ENCODE measurements around the gene AKAP13.

The AKAP13 gene

DNA sequence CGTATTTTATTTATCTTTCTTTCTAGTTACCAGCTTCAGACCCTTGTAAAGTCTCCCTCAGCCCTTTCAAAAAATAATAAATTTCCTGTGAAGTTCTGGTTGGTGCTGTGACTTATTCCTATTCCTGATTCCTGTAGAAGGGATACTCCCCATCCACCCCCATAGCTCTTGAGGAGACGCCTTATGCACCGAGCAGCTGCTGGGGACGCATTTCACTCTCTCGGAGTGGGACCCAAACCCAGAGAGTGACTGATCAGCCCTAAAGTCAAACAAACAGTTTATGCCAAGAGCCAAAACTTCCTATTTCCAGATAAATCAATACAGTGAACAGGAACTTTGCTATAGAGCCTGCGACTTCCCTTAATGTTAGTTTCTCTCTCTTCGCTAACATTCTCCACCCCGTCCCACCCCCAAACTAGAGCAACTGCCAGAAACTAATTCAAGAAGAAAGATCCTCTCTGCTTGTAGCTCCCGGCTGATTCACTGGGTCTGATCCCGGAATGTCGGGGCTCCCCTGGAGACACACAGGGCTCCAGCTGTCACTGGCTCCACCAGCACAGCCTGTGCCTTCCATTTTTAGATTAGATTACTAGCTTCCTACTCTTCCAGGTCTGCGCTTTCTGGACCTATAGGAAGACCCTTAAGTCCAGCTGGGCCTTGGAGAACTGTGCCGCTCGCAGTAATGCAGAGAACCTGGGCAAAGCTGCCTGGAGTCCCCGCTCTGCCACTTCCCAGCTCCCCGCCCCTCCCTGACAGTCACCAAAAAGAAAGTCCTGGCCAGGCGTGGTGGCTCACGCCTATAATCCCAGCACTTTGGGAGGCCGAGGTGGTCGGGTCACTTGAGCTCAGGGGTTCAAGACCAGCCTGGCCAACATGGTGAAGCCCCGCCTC lies 369.1 kb downstream of the AKAP13 start:
- no peak for DNase-seq

DNA sequence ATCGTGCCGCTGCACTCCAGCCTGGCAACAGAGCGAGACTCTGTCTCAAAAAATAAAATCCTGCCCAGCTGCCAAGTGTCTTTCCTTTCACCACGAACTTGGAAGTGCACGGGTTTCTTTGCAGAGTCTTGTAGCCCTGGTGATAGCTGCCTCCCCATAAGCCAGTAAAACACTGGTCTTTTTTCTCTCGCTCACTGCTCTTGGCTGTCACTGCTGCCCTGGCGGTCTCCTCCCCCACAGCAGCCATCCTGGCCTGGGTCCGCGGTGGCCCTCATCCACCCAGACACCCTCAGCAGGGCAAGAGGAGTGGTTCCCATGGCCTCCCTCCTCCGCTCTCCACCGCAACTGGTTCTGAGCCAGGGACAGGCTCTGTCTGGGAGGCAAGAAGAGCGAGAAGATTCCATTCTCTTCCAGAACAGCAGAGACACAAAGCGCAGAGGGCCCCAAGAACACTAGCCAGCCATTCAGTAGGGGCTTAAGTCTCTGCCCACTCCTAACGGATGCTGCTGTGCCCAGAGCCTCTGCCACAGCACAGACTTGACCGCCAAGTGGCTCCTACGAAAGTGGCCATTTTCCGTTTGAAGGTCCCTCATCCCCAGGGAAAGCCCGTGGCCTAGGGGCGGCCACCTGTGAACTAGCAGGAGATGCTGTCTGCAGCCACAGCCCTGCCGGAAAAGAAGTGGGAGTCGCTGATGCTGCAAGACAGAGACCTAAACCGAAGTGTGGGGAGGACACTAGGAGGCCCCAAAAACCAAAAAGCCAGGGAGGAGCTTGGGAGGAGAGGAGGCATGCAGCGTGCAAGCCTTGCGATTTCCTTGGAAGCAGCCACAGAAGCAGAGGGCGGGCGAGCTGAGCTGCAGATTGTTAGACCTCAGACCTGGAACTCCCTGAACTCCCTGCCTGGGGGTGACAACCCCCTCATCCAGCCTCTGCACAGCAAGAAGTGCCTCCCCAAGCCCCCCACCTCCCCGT lies 370.2 kb downstream of the AKAP13 start:
- DNase-seq, result no peak

DNA sequence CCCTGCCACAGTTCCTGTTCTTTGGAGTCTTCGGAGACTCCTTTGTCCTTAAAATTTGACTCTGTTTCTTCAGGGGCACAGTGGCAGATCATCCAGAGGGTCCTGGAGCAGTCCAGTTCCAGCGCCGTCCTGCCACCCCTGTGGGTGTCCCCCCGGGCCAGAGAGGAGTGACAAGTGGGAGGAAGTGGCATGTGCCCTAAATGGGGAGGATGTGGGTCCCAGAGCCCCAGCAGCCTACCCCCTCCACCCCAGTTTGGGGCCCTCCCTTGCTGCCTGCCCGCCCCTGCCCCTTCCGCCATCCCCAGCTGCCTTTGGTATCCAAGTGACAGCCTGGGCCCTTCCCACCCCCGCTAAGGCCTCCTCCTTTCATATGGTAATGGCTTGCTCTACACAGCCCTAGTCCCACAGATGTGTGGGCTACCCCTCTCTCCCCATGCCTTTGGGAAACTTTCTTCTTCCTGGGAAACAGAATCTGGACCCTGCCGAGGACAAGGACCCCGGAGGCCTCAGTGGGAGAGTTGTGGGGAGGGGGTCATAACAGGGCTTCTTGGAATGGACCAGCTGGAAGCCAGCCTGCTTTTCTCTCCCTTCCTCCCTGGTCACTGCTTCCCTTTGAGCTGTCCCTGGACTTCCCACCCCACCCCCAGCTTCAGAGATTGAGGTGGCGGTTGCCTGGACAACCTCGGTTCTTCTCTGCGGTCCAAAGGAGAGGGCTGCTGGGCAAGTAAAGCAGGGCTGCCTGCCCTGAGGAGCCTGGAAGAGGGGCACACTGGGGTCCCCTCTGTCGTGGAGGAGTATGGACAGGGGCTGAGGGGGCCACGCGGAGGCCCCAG lies 371.1 kb downstream of the AKAP13 start:
- no peak for DNase-seq

DNA sequence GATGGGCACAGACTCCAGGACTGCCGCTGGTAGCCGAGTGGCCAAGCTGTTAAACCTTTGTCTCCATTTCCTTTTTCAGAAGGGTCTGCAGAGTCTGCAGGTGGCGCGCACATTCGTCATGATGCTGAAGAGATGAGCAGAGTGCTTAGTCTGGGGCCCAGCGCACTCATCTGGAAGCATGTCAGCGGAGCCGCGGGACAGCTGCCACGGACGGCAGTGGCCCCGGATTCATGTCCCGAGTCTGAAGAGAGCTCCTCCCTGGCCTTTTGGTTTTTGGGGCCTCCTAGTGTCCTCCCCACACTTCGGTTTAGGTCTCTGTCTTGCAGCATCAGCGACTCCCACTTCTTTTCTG lies 371.7 kb downstream of the AKAP13 start:
- no peak for DNase-seq

- no peak for DNase-seq
These were observed 372.1 kb downstream of the AKAP13 start for GRCh38 chr15:85752491-85752961.

DNA sequence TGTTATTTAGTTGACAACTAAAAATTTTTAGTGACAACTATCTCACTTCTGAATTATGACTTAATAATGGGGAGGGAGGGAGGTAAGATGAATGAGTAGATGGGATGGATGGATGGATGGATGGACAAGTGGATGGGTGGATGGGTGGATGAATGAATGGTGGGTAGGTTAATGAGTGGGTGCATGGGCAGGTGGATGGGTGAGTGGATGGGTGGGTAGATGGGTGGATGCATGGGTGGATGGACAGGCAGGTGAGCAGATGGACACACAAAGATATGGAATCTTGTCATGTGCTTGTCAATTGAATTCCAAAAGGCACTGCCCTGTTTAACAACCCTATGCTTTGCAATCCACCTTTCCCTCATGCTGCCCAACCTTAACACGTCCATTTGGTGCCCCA lies 372.9 kb downstream of the AKAP13 start:
- no peak for DNase-seq

- DNase-seq, result no peak
These were observed 373.5 kb downstream of the AKAP13 start for GRCh38 chr15:85753791-85754452.

- no peak for DNase-seq
These were observed 374.6 kb downstream of the AKAP13 start for GRCh38 chr15:85754989-85755388.

GRCh38 chr15:85755471-85755870 lies 375.1 kb downstream of the AKAP13 start:
- no peak for DNase-seq

- DNase-seq, result no peak
These were observed 375.5 kb downstream of the AKAP13 start for GRCh38 chr15:85755942-85756341.

DNA sequence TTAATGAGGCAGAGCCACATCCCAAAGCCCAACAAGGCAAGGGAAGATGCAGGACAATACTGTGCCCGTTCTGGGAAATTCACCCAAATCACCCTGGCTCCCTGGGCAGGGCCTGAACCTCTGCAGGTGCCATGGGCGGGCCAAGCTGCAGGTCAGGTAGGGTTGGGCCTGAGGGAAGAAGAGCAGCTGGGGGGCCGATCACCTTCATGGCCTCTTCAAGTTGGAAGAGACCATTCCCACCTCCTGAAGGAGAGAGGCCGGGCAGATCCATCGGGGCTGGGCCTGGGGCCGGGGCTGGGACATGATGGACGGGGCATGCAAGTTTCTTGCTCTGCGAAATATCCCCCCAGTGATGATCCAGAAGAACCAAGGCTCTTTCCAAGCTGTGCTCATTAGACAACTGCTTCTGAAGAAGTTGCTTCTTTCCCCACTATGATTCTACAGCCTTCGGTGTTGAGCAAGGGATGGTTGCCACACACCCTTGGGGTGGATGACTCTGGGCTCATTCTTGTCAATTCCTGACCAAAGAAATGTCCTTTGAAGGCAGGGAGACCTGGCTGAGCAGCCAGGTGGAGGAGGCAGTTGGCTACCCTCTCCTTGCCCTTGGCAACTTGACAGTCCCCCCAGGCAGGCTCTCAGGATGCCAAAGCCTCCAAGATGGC lies 376.1 kb downstream of the AKAP13 start:
- DNase-seq, result no peak

GRCh38 chr15:85757073-85757938 lies 376.9 kb downstream of the AKAP13 start:
- no peak for DNase-seq

DNA sequence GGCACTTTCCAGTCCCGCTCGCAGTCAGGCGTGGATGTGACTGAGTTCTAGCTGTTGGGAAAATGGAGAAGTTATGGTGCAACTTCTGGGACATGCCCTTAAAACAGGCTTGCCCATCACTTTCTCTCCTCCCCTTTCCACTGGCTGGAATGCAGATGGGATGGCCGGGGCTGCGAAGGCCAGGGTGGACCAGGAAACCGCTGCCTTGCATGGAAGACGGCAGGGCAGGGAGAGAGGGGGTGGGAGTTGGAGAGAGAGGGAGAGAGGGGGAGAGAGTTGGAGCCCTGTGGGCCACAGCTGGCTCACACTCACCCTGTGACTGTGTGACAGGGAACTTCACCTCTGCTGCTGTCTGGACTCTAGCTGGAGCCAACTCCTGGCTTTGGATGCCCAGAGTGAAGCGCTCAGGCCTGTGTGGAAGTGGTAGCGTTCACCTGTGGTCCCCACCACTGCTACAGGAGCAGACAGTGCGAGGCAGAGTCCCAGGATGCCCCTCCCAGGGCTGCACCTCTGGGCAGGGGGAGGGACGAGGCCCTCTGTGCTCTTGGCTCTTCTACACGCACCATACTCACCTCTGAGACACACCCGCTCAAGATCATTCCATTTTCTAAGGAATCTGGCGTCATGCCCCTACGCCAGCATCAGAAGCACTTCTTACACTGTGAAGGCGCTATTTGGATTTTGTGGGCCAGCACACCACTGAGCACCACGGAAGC lies 377.7 kb downstream of the AKAP13 start:
- DNase-seq, result no peak

GRCh38 chr15:85758655-85758978 lies 378.2 kb downstream of the AKAP13 start:
- no peak for DNase-seq

DNA sequence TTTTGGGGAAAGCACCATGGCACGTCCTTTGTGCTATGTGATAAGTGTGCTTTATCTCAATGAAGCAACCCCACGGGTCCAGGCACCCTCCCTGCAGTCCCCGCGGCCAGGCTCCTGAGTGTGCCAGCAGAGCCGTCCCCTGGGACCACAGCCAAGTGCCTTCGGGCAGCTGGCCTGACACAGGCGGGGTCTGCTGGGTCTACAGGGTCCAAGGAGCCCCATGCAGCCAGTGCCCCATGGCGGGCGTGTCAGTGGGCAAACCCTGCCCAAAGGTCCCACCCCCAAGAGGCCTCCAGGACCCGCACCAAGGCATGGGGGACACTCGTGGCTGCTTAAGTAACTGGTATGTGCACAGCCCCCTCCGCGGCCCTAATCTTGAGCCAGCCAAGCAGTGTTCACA lies 379.0 kb downstream of the AKAP13 start:
- no peak for DNase-seq

GRCh38 chr15:85760049-85760448 lies 379.6 kb downstream of the AKAP13 start:
- no peak for DNase-seq

DNA sequence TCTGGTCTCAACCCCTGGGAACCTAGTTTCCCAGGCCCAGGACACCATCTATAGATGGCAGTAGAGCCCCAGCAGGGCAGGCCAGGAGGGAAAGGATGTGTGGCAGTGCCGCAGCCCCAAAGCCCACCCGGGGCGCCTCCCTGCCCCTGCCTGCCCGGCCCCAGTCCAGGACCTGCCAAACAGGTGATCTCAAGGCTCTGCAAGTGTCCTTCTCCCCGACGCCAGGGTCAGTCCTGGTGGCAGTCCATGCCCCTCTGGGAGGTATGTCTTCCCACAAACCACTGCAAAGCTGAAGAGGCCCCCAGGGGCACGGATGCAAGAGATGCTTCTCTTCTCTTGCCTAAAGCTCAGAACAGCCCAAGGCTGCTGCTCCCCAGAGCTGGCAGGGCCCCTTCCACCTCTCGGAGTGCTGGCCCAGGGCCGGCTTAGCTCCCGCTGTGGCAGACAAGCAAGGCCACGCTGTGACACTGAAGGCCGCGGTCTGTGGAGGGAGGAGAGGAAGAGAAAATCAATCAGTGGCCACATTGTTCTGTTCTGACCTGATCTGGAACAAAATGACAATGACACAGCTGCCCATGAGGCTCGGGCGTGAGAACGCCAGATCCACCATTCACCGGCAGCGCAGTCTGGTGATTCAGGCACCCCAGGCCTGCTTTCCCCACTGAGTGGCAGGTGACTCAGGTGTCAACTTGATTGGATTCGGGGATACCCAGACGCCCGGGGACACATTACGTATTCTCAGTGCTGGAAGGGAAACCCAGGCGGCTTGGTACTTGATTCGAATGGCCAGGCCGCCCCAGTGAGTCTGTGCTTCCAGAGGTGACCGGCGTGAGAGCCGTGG lies 380.3 kb downstream of the AKAP13 start:
- no peak for DNase-seq

DNA sequence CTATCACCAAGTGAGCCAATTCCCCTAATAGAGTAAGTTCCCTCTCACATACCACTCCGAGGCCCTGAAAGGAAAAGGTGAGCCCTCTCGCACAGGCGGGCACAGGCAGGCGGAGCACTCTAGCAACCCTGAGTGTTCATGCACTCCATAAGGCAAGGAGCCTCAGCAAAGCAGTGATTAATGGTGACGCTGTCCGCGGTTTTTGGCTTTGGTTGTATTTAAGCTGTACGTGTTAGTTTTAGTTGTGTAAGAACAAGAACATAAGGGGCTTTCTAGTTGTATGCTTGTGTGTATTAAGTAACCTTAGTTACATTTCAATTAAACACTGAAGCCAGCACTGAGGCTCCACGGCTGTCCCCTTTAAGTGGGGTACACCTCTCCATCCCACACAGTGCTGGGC lies 381.2 kb downstream of the AKAP13 start:
- DNase-seq, result no peak
